Nephron progenitor cell (in vitro differentiated cells): ENCODE data around the gene SHCBP1.

Source experiments
- DNase-seq: peaks from one replicate; pipeline ENCODE4 v3.0.0; 2021
- H3K27ac Mint-ChIP-seq: 2 replicates; pipeline ENCODE4 v1.8.0; 2021; ENCODE audit warnings: mild to moderate bottlenecking, moderate library complexity, mixed read lengths
- H3K27me3 Mint-ChIP-seq: 2 replicates; pipeline ENCODE4 v1.8.0; 2021; ENCODE audit warnings: mild to moderate bottlenecking, low read depth, mixed read lengths; ENCODE audit not compliant: poor library complexity
- H3K36me3 Mint-ChIP-seq: 2 replicates; pipeline ENCODE4 v1.8.0; 2021; ENCODE audit warnings: low read depth, mixed read lengths
- H3K4me1 Mint-ChIP-seq: 2 replicates; pipeline ENCODE4 v1.8.0; 2021; ENCODE audit warnings: mixed read lengths
- H3K4me3 Mint-ChIP-seq: 2 replicates; pipeline ENCODE4 v1.8.0; 2021; ENCODE audit warnings: mild to moderate bottlenecking, moderate library complexity, mixed read lengths
- H3K9me3 Mint-ChIP-seq: 2 replicates; pipeline ENCODE4 v1.8.0; 2021; ENCODE audit warnings: mild to moderate bottlenecking, moderate library complexity, mixed read lengths
- CTCF ChIP-seq: fragments of 200-600 bp; sonication (generic); IDR thresholded peaks from 2 replicates; pipeline ENCODE4 v1.5.0; 2021; ENCODE audit warnings: antibody characterized with exemption

The SHCBP1 gene

DNA sequence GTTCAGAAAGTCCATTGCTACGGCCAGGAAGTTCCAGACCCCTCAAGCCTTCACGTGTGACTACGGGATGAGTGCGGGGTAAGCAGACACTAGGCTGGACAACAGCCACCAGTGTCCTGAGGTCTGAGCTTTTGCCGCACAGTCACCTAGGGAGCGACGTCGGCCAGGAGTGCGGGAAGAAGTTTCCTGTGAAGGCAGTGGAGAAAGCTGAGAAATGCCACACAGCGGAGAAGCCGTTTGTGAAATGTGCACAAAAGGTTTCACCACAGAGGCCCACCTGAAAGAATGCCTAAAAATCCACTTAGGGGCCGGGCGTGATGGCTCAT is 47.4 kb downstream of the SHCBP1 start:
- H3K36me3 Mint-ChIP-seq: no peaks in the 10 kb centered on the region
- H3K27ac Mint-ChIP-seq: no peak overlapping the region
- H3K4me3 Mint-ChIP-seq: no peak overlapping the region
- H3K4me1 Mint-ChIP-seq: no peaks in the 10 kb centered on the region
- no peak for DNase-seq
- no peak for TF ChIP-seq CTCF
- peaks cover 16% of the 10 kb centered on the region for H3K9me3 Mint-ChIP-seq
- peaks cover 3% of the 10 kb centered on the region for H3K27me3 Mint-ChIP-seq

DNA sequence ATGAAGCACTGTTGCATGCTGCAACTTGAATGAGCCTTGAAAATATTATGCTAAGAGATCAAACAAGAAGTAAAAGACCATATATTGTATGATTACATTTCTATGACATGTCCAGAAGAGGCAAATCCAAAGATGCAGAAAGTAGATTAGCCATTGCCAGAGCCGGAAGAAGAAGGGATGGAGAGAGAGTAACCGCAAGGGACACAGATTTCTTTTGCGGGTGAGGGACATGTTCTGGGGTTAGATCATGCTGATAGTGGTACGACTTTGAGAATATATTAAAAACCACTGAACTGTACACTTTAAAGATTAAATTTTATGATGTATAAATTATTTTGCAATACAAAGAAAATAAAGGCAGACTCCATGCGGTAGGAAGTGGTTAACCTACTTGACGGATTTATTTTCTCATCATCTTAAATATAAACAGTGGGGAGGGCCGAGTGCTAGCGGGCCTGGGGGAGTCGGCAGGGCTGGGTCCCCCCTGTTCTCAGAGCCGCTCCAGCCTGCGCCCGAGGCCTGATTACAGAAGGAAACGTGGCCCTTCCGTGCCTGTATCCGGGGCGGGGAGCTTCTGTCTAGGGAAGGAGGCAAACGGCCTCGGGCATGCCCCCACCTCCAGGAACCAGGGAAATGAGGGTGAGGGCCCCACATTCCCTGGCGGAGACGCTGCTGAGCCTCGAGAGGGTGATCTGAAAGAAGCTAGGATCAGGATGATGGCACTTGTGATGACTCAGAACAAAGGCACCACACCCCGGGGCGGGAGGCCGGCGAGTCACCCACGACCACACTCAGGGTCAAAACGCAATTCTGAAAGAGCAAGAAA is 48.0 kb downstream of the SHCBP1 start:
- no peak for DNase-seq
- Mint-ChIP-seq H3K9me3 (peaks cover 16% of the 10 kb centered on the region), H3K27ac (no peak overlapping the region), H3K4me3 (no peak overlapping the region), H3K27me3 (peaks cover 3% of the 10 kb centered on the region), H3K4me1 (no peaks in the 10 kb centered on the region), H3K36me3 (no peaks in the 10 kb centered on the region)
- TF ChIP-seq CTCF: no peak

DNA sequence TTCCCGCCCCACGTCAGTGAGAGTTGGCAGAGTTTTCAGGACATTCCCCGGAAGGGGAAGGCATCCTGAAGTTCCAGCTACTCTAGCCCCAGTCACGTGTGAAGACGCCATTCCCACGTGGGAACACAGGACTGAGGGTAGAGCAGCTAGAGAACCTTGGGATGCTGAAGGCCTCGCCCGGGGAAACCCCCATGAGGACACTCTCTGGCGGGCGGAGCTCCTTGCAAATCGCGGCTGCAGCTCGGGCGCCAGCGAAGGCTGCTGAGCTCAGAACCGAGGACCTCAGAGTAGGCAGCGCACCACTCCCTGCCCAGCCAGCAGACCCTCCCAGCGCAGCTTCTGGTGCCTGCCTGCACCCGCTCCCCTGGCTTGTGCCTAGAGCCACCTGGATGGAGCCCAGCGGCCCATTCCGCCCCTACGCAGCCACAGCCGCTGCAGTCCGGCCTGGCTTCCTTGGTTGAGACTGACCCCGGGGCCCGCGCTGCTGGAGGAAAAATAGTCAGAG is 51.9 kb downstream of the SHCBP1 start:
- peaks cover 3% of the 10 kb centered on the region for H3K27me3 Mint-ChIP-seq
- no peak for DNase-seq
- no peak for TF ChIP-seq CTCF
- H3K9me3 Mint-ChIP-seq: peaks cover 16% of the 10 kb centered on the region
- no peaks in the 10 kb centered on the region for H3K4me1 Mint-ChIP-seq
- no peaks in the 10 kb centered on the region for H3K36me3 Mint-ChIP-seq
- H3K27ac Mint-ChIP-seq: no peak overlapping the region
- H3K4me3 Mint-ChIP-seq: no peak overlapping the region

DNA sequence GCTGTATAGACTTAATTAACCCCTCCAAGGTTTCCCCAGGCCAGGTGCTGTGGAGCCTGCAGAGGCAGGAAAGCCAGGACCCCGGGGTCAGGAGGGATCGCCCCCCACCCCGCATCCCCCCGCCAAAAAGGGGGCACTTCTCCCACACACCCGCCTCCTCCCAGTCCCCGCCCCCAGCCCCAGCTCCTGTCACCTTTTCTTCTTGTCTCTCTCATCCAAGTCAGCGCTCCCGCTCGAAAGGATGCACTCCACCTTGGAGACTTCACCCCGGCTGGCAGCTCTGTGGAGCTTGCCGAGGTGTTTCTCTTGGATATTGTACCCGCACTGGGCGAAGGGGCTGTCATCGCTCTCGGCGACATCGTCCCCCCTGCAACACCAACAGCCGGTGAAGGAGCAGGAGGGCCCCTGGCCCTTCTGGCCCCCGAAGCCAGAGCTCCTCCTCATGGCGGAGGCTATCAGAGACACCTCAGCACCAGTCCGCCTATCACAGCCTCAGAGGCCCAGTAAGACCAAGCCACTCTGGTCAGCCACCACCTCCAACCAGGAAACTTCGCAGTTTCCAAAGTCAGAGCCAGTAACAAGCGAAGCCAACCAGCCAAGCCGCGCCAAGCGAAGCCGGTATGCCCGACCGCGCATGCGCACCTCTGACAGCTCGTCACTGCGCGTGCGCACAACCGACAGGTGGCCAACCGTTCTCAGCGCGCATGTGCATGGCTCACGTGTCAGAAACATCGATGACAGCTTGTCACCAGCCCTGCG is 52.5 kb downstream of the SHCBP1 start:
- Mint-ChIP-seq H3K4me1 (no peaks in the 10 kb centered on the region), H3K36me3 (no peaks in the 10 kb centered on the region), H3K9me3 (peaks cover 16% of the 10 kb centered on the region), H3K27ac (no peak overlapping the region), H3K27me3 (peaks cover 3% of the 10 kb centered on the region), H3K4me3 (no peak overlapping the region)
- DNase-seq: no peak
- no peak for TF ChIP-seq CTCF

DNA sequence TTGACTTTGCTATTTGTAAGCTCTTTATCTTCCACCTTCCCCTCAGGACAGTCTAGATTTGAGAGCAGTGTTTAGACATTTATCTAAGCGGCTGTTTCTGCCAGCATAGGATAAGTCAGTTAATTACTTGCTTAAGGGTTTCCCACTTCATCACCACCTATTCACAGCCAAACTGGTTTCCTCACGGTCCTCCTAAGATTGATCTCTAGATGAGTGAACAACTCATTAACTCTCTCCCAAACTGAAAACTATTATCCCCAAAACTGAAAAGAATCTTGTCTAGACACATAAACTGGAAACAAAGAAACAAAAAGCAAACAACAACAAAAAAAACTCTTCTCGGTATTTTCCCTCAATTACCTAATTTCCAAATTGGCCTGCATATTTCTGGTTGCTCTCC is 58.2 kb downstream of the SHCBP1 start:
- Mint-ChIP-seq H3K27ac (no peak overlapping the region), H3K27me3 (peaks cover 7% of the 10 kb centered on the region), H3K4me1 (no peaks in the 10 kb centered on the region), H3K4me3 (no peak overlapping the region), H3K9me3 (no peaks in the 10 kb centered on the region), H3K36me3 (no peaks in the 10 kb centered on the region)
- no peak for TF ChIP-seq CTCF
- no peak for DNase-seq
